ENCODE measurements around the gene PAX6. TPM values are rescaled to one million over a fixed set of nuclear protein-coding genes. Genes with fewer than 3 reads are reported as not detected.

The PAX6 gene
- polyA plus RNA-seq, 1 experiment: not detected

DNA sequence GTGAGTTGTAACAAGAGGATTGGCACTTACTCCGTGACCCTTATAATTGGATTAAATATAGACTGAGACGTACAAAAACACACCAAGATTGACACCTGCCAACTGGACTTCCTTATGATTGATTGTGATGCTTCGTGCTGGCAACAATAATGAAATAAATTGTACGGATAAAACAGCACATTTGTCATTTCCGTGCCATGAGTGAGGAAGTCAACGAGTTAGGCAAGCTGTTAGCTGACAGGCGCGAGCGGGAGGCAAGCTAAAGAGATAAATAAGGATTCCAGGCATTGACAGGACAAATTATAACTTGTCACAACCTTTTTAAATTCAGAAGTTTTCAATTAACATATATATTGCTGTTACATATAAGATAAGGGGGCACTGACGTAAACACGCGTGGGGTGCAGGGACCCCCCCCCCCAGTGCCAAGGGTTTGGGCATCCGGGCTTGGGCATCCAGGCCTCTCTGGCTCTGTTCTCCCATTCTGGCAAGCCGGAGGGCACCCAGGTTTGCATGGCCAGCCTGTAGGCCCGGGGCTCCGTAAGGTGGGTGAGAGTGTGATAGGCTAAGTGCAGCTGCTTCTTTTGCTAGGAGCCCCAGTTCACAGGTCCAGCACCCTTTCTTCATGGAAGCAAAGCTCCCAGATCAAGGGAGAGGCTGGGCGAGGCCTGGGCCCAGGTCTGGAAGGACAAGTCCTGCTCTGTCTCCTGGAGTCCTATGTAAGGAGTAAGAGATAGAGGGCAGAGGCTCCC, 11.2 kb upstream of the PAX6 start:
- no peaks in the 10 kb centered on the region for H3K36me3 ChIP-seq (ENCODE audit: control insufficient read depth, insufficient read depth, low read length)
- POLR2A ChIA-PET: no interaction called here
- no peak for DNase-seq (ENCODE audit: low read depth)
- TF ChIP-seq CTCF (IDR thresholded peaks at IDR 0.05; ENCODE audit: insufficient read depth, low read depth, low read length): no peak
- H3K27me3 ChIP-seq (ENCODE audit: control insufficient read depth, insufficient read depth, low read length): peaks cover 75% of the 10 kb centered on the region
- CTCF ChIA-PET: interaction anchor here (0.6 kb wide), 1 partner anchor 9 kb away, joined by 3 read pairs; no protein-coding TSS in a partner anchor
- no peak overlapping the region for H3K4me3 ChIP-seq (ENCODE audit: low read depth, low read length)

DNA sequence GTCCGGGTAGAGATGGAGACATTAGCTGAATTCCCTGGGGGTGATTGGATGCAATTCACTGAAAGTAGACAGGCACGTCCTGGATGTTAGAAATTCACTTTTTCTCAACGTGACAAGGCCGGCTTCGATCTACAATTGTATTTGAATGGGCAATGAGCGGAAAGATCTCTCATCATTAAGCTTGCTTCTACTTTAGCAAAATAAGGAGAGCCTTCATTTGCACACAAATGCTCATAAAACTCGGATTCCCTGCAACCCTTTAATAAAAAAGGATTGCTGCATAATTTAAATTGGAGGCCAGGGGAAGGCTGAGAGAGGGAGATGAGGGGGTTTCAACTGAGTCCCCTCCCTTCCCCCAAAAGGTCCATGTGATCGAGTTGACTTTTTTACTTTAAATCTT, 10.6 kb upstream of the PAX6 start:
- peaks cover 76% of the 10 kb centered on the region for H3K27me3 ChIP-seq (ENCODE audit: control insufficient read depth, insufficient read depth, low read length)
- DNase-seq (ENCODE audit: low read depth): no peak
- ChIA-PET POLR2A (no interaction called here), CTCF (interaction anchor here (1.6 kb wide), 1 partner anchor 10 kb away, joined by 5 read pairs; the partner anchor contains the start of gene PAX6)
- H3K36me3 ChIP-seq (ENCODE audit: control insufficient read depth, insufficient read depth, low read length): no peaks in the 10 kb centered on the region
- TF ChIP-seq CTCF (IDR thresholded peaks at IDR 0.05; ENCODE audit: insufficient read depth, low read depth, low read length): no peak
- H3K4me3 ChIP-seq (ENCODE audit: low read depth, low read length): no peak overlapping the region

DNA sequence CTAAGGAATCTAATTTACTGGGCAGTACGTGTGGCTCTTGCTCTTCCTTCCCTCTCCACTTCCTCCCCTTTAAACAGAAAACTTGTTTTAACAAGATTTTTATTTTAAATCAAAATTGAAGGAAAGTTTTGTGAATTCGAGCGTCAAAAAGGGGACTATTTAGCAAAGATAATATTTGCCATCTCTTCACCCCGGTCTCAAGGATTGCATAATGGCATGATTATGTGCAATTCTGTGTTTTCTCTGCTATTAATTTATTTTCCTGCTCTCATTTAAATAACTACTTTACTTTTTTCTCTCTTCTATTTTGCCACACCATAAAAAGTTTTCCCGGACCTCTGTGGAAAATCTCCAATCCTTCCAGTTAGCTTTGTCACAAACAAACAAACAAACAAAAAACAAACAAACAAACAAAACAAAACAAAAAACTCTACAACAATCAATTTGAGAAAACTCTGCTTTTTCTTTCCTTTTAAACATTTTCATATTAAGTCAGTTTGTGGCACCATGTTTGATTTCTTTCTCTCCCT, 10.2 kb upstream of the PAX6 start:
- TF ChIP-seq CTCF (IDR thresholded peaks at IDR 0.05; ENCODE audit: insufficient read depth, low read depth, low read length): no peak
- Histone ChIP-seq H3K4me3 (ENCODE audit: low read depth, low read length) (no peak overlapping the region), H3K36me3 (ENCODE audit: control insufficient read depth, insufficient read depth, low read length) (no peaks in the 10 kb centered on the region), H3K27me3 (ENCODE audit: control insufficient read depth, insufficient read depth, low read length) (peaks cover 76% of the 10 kb centered on the region)
- no peak for DNase-seq (ENCODE audit: low read depth)
- ChIA-PET CTCF (interaction anchor here (1.6 kb wide), 1 partner anchor 10 kb away, joined by 5 read pairs; the partner anchor contains the start of gene PAX6), POLR2A (no interaction called here)

DNA sequence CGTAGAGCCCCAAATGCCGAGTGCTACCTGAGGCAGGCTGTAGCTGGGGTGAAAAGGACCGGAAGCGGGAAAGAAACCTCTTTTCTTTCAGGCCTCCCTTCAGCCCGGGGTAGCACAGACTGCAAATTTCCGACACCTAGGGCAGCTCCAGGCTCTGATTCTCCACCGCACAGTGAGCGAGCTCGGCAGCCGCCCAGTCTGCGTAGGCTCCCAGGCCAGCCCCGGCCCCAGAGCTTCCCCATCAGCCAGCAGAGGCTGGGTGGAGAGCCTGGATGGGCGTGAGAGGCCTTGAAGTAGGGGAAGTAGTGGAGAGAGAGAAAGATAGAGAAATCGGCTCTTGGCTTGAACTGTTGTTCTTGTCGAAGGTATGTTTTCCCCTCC, 9.3 kb upstream of the PAX6 start:
- Histone ChIP-seq H3K36me3 (ENCODE audit: control insufficient read depth, insufficient read depth, low read length) (no peaks in the 10 kb centered on the region), H3K27me3 (ENCODE audit: control insufficient read depth, insufficient read depth, low read length) (peaks cover 79% of the 10 kb centered on the region), H3K4me3 (ENCODE audit: low read depth, low read length) (no peak overlapping the region)
- DNase-seq (ENCODE audit: low read depth): no peak
- ChIA-PET POLR2A (no interaction called here), CTCF (interaction anchor here (1.6 kb wide), 1 partner anchor 9 kb away, joined by 5 read pairs; the partner anchor contains the start of gene PAX6)
- no peak for TF ChIP-seq CTCF (IDR thresholded peaks at IDR 0.05; ENCODE audit: insufficient read depth, low read depth, low read length)

DNA sequence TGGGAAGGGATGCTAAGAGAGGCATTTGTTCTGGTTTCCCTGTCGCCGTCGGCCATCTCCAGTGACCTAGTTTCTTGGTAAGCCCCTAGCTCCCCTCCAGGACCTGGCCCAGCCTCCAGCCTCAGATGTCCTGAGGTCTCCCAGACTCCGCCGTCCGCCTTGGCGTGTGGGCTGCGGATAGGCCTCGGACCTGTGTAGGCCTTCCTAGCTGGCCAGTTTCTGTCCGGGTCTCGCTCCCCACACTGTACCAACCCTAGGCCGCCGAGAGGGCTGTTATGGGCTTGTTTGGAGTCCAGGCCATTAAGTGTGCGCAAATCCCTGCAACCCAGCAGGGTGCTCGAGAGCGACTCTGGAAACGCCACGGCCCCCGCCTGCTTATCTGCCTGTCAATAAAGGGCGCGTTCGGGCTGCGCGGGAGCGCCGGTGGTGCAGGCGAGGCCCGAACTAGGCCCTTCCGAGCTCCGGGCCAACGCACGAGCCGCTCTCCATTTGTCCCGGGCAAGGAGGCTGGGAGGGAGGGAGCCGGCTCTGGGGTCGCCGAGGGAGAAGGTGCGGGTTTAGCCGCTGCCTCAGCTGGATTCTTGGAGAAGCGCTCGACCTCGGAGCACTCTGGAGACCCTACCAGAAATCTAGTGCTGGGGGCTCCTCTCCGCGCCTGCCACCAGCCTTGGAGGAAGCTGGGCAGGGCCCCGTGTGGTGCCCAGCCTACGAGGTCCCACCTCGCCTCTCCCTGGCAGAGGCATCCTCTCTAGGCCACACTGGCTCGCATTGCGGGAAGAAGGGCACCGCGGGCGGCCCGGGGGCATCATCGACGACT, 8.7 kb upstream of the PAX6 start:
- H3K27me3 ChIP-seq (ENCODE audit: control insufficient read depth, insufficient read depth, low read length): peaks cover 80% of the 10 kb centered on the region
- ChIA-PET POLR2A (no interaction called here), CTCF (no interaction called here)
- no peak for DNase-seq (ENCODE audit: low read depth)
- H3K4me3 ChIP-seq (ENCODE audit: low read depth, low read length): no peak overlapping the region
- H3K36me3 ChIP-seq (ENCODE audit: control insufficient read depth, insufficient read depth, low read length): no peaks in the 10 kb centered on the region
- no peak for TF ChIP-seq CTCF (IDR thresholded peaks at IDR 0.05; ENCODE audit: insufficient read depth, low read depth, low read length)

Data from BJ (cell line).